Fibroblast of lung (primary cell): ENCODE measurements around the gene CHN2. TPM values are rescaled to one million over a fixed set of nuclear protein-coding genes. Genes with fewer than 3 reads are reported as not detected.

Source experiments
- DNase-seq, 2 donors: peaks; one replicate each; pipeline versions ENCODE4 v3.0.0 to v3.0.0-alpha.2; 2010; ENCODE audit warnings: low read depth in 2 of 2
- H2AFZ ChIP-seq: 2 replicates; pipeline ENCODE4 v1.5.1; 2012; ENCODE audit warnings: low read length, control low read depth, inconsistent platforms
- H3K27ac ChIP-seq: 2 replicates; pipeline ENCODE4 v1.5.1; 2011; ENCODE audit warnings: low read length, control low read depth; ENCODE audit not compliant: insufficient read depth
- H3K27me3 ChIP-seq: 2 replicates; pipeline ENCODE4 v1.5.1; 2011; ENCODE audit warnings: mild to moderate bottlenecking, low read length; ENCODE audit not compliant: control insufficient read depth, insufficient read depth
- H3K36me3 ChIP-seq: 2 replicates; pipeline ENCODE4 v1.5.1; 2011; ENCODE audit warnings: low read length; ENCODE audit not compliant: control insufficient read depth, insufficient read depth
- H3K4me1 ChIP-seq: 2 replicates; pipeline ENCODE4 v1.5.1; 2011; ENCODE audit warnings: low read length; ENCODE audit not compliant: control insufficient read depth, insufficient read depth; ENCODE audit errors: extremely low read depth
- H3K4me2 ChIP-seq: 2 replicates; pipeline ENCODE4 v1.5.1; 2011; ENCODE audit warnings: low read length, control low read depth; ENCODE audit not compliant: insufficient read depth; ENCODE audit errors: extremely low read depth
- H3K4me3 ChIP-seq, 4 experiments: fragments of 200-600 bp in 1 of 4; sonication (generic) in 1 of 4; replicated peaks in 1 of 4; 2 replicates each; pipeline ENCODE4 v1.5.1; 2011 to 2016; ENCODE audit warnings: low read length in 4 of 4, low read depth in 3 of 4, mild to moderate bottlenecking in 3 of 4, control low read depth in 2 of 4, inconsistent platforms in 1 of 4, mixed read lengths in 1 of 4; ENCODE audit not compliant: insufficient read depth in 1 of 4; ENCODE audit errors: control extremely low read depth in 1 of 4
- H3K79me2 ChIP-seq: 2 replicates; pipeline ENCODE4 v1.5.1; 2012; ENCODE audit warnings: mild to moderate bottlenecking, low read length, inconsistent platforms; ENCODE audit not compliant: control insufficient read depth, insufficient read depth
- H3K9ac ChIP-seq: 2 replicates; pipeline ENCODE4 v1.5.1; 2011; ENCODE audit warnings: mild to moderate bottlenecking, low read length, control low read depth; ENCODE audit not compliant: insufficient read depth
- H3K9me3 ChIP-seq: 2 replicates; pipeline ENCODE4 v1.5.1; 2012; ENCODE audit warnings: low read depth, low read length; ENCODE audit not compliant: control insufficient read depth, insufficient read depth
- H4K20me1 ChIP-seq: 2 replicates; pipeline ENCODE4 v1.5.1; 2011; ENCODE audit warnings: low read length; ENCODE audit not compliant: control insufficient read depth, insufficient read depth; ENCODE audit errors: extremely low read depth
- CTCF ChIP-seq, 2 donors: IDR thresholded peaks in 1 of 2; conservative IDR thresholded peaks in 1 of 2; 1 replicate in 1 of 2; 2 replicates in 1 of 2; pipeline ENCODE4 v1.5.1; 2011 to 2012; ENCODE audit warnings: low read length in 2 of 2, control low read depth in 1 of 2, inconsistent platforms in 1 of 2, low read depth in 1 of 2, mild to moderate bottlenecking in 1 of 2
- EZH2 ChIP-seq: IDR thresholded peaks from 2 replicates; pipeline ENCODE4 v1.5.1; 2012; ENCODE audit warnings: low read length, control low read depth, mild to moderate bottlenecking; ENCODE audit errors: missing control alignments
- polyA plus RNA-seq, 2 donors: library from polyadenylated mRNA; depleted of rRNA in 1 of 2; stranded (reverse) in 1 of 2; unstranded in 1 of 2; fragments of >200 nt; gene quantifications; 2 replicates each; pipeline ENCODE4 v1.2.1, GENCODE V29; 2011 to 2012; ENCODE audit warnings: missing spikeins in 1 of 2
- total RNA-seq: library from RNA; depleted of rRNA; stranded (reverse); fragments of >200 nt; gene quantifications from 2 replicates; pipeline ENCODE4 v1.2.1, GENCODE V29; 2014

The CHN2 gene
- total and polyA plus RNA-seq, 2 donors (not counting 1 experiment from before 2014, with no cell fraction given) = 0.33 to 0.53 TPM

GRCh38 chr7:29281782-29282541 is 87.4 kb downstream of the CHN2 start:
- no peak for TF ChIP-seq CTCF (conservative IDR thresholded peaks at IDR 0.05 in 1 of 2, IDR thresholded peaks at IDR 0.05 in 1 of 2; ENCODE audit: low read depth in 1 of 2, low read length in 2 of 2)
- no peak for TF ChIP-seq EZH2
- Histone ChIP-seq H3K9me3 (no peaks in the 10 kb centered on the region), H3K79me2 (no peaks in the 10 kb centered on the region), H3K4me3 (no peak overlapping the region), H3K36me3 (no peaks in the 10 kb centered on the region), H4K20me1 (no peaks in the 10 kb centered on the region), H2AFZ (no peak overlapping the region), H3K27me3 (no peaks in the 10 kb centered on the region), H3K4me2 (no peak overlapping the region), H3K27ac (no peak overlapping the region), H3K9ac (no peak overlapping the region), H3K4me1 (no peaks in the 10 kb centered on the region)
- DNase-seq = peak; percentile 15 to 74

- H3K79me2 ChIP-seq = no peaks in the 10 kb centered on the region
- H3K27me3 ChIP-seq = no peaks in the 10 kb centered on the region
- no peak overlapping the region for H2AFZ ChIP-seq
- no peak overlapping the region for H3K4me3 ChIP-seq
- H3K9me3 ChIP-seq = no peaks in the 10 kb centered on the region
- DNase-seq = no peak
- H3K36me3 ChIP-seq = no peaks in the 10 kb centered on the region
- H3K4me2 ChIP-seq = no peak overlapping the region
- no peaks in the 10 kb centered on the region for H4K20me1 ChIP-seq
- H3K9ac ChIP-seq = no peak overlapping the region
- no peak overlapping the region for H3K27ac ChIP-seq
- H3K4me1 ChIP-seq = no peaks in the 10 kb centered on the region
- TF ChIP-seq CTCF (conservative IDR thresholded peaks at IDR 0.05 in 1 of 2, IDR thresholded peaks at IDR 0.05 in 1 of 2; ENCODE audit: low read depth in 1 of 2, low read length in 2 of 2) (no peak), EZH2 (no peak)
Observed at GRCh38 chr7:29282819-29283414, 88.3 kb downstream of the CHN2 start.

- H3K4me1 ChIP-seq = no peaks in the 10 kb centered on the region
- H3K79me2 ChIP-seq = no peaks in the 10 kb centered on the region
- no peaks in the 10 kb centered on the region for H4K20me1 ChIP-seq
- no peak for DNase-seq
- TF ChIP-seq CTCF (conservative IDR thresholded peaks at IDR 0.05 in 1 of 2, IDR thresholded peaks at IDR 0.05 in 1 of 2; ENCODE audit: low read depth in 1 of 2, low read length in 2 of 2) (no peak), EZH2 (no peak)
- no peak overlapping the region for H3K27ac ChIP-seq
- H3K9me3 ChIP-seq = no peaks in the 10 kb centered on the region
- H2AFZ ChIP-seq = no peak overlapping the region
- no peak overlapping the region for H3K4me3 ChIP-seq
- H3K27me3 ChIP-seq = no peaks in the 10 kb centered on the region
- no peak overlapping the region for H3K4me2 ChIP-seq
- H3K36me3 ChIP-seq = no peaks in the 10 kb centered on the region
- no peak overlapping the region for H3K9ac ChIP-seq
Observed at GRCh38 chr7:29284696-29285443, 90.3 kb downstream of the CHN2 start.
